Retinal pigment epithelial cell (primary cell): ENCODE measurements around the gene AGBL5.

Experiments used
- DNase-seq: peaks from one replicate; pipeline ENCODE4 v3.0.0-alpha.2; 2010; ENCODE audit warnings: low read depth
- H3K4me3 ChIP-seq: 2 replicates; pipeline ENCODE4 v1.5.1; 2011; ENCODE audit warnings: mild to moderate bottlenecking, low read length, control low read depth, moderate library complexity
- CTCF ChIP-seq: conservative IDR thresholded peaks from 2 replicates; pipeline ENCODE4 v1.5.1; 2011; ENCODE audit warnings: low read depth, low read length, control low read depth, inconsistent platforms

The AGBL5 gene

GRCh38 chr2:27092696-27093429 is 41.4 kb downstream of the AGBL5 start:
- DNase-seq: no peak
- no peak for TF ChIP-seq CTCF
- no peak overlapping the region for H3K4me3 ChIP-seq

GRCh38 chr2:27093430-27094352 is 42.2 kb downstream of the AGBL5 start:
- no peak for TF ChIP-seq CTCF

GRCh38 chr2:27094353-27094984 is 43.0 kb downstream of the AGBL5 start:
- no peak for TF ChIP-seq CTCF
- no peak for DNase-seq
- H3K4me3 ChIP-seq: no peak overlapping the region

More at GRCh38 chr2:27093430-27094352, 42.2 kb downstream of the AGBL5 start:
- DNase-seq: no peak
- H3K4me3 ChIP-seq: no peak overlapping the region

- DNase-seq: no peak
- no peak for TF ChIP-seq CTCF
- H3K4me3 ChIP-seq: no peak overlapping the region
Observed at GRCh38 chr2:27095427-27095744, 43.9 kb downstream of the AGBL5 start.

- peak overlapping the region; percentile 52 for H3K4me3 ChIP-seq
- TF ChIP-seq CTCF: no peak
- DNase-seq: no peak
Observed at GRCh38 chr2:27095745-27096651, 44.5 kb downstream of the AGBL5 start.

GRCh38 chr2:27096748-27097297 is 45.4 kb downstream of the AGBL5 start:
- no peak for DNase-seq
- no peak for TF ChIP-seq CTCF
- H3K4me3 ChIP-seq: no peak overlapping the region
